ENCODE measurements around the gene EZR. TPM values are rescaled to one million over a fixed set of nuclear protein-coding genes. Genes with fewer than 3 reads are reported as not detected.

EZR gene
- total RNA-seq, 3 donors from 2014 or later = 29.1 to 154 (median 59.3) TPM

- Histone ChIP-seq H3K36me3 (no peaks in the 10 kb centered on the region), H3K27me3 (no peaks in the 10 kb centered on the region), H3K9me3 (no peaks in the 10 kb centered on the region), H3K27ac (no peak overlapping the region), H3K4me1 (no peaks in the 10 kb centered on the region), H3K4me3 (no peak overlapping the region)
- no peak for DNase-seq (ENCODE audit: low spot score in 2 of 2)
- intact Hi-C loops (cut with DNase I; ENCODE audit: low total_unique reads) = no loop called here
- TF ChIP-seq POLR2AphosphoS5 (IDR thresholded peaks at IDR 0.05) (no peak), CTCF (IDR thresholded peaks at IDR 0.05) (no peak), POLR2A (IDR thresholded peaks at IDR 0.05) (no peak)
Measured at GRCh38 chr6:158763434-158764182, 55.6 kb downstream of the EZR start.

GRCh38 chr6:158762787-158763433 is 56.3 kb downstream of the EZR start:
- Histone ChIP-seq H3K36me3 (no peaks in the 10 kb centered on the region), H3K4me3 (no peak overlapping the region), H3K9me3 (no peaks in the 10 kb centered on the region), H3K27me3 (no peaks in the 10 kb centered on the region), H3K4me1 (no peaks in the 10 kb centered on the region), H3K27ac (no peak overlapping the region)
- TF ChIP-seq POLR2A (IDR thresholded peaks at IDR 0.05) (no peak), CTCF (IDR thresholded peaks at IDR 0.05) (no peak), POLR2AphosphoS5 (IDR thresholded peaks at IDR 0.05) (no peak)
- intact Hi-C loops (cut with DNase I; ENCODE audit: low total_unique reads) = no loop called here
- DNase-seq (ENCODE audit: low spot score in 2 of 2) = no peak

DNA sequence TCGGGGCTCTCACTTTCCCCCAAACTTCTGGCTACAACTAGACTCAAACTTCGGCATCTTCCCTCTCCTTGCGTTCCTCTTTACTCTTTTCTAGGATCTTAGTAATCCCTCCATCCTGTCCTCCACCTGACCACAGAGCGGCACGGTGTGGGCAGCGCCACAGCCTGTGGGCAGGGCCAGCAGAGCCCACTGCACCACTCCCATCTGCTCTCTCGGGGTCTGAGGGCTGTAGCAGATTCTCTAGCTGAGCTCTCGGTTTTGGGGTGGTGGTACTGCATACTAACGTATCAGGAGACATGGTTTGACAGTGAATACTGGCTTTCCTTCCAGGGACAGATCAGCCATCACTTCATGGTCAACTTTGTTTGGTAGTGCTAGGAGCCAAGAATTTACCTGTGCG is 57.4 kb downstream of the EZR start:
- Histone ChIP-seq H3K4me1 (no peaks in the 10 kb centered on the region), H3K36me3 (no peaks in the 10 kb centered on the region), H3K27me3 (no peaks in the 10 kb centered on the region), H3K4me3 (no peak overlapping the region), H3K27ac (no peak overlapping the region), H3K9me3 (no peaks in the 10 kb centered on the region)
- TF ChIP-seq POLR2A (IDR thresholded peaks at IDR 0.05) (no peak), POLR2AphosphoS5 (IDR thresholded peaks at IDR 0.05) (no peak), CTCF (IDR thresholded peaks at IDR 0.05) (no peak)
- intact Hi-C loops (cut with DNase I; ENCODE audit: low total_unique reads) = no loop called here
- DNase-seq (ENCODE audit: low spot score in 2 of 2) = no peak

DNA sequence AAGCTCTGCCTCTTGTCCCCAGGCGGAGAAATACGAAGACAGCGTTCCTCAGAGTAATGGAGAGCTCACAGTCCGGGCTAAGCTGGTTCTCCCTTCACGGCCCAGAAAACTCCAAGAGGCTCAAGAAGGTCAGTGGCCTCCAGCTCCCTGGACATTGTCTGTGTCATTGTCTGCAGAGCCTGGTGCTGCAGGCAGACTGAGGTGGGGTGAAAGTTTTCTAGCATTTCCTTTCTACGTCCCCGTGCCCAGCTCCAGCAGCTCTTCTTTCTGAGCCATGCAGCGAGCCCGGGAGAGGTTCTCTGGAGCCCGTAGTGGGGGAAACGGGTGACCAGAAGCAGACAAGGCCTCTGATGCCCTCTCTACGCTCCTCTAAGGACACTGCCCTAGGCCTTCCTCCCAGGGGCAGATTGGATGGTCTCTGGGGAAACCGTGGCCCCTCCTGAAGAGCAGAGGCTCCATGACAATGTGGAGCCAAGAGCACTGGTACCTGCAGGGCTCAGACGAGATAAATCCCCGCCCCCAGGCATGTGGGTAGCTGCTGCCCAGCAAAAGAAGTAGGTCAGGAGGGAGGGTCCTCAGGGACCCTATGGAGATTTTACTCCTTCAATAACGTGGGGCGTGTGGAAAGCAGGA is 58.4 kb downstream of the EZR start:
- H3K27me3 ChIP-seq = no peaks in the 10 kb centered on the region
- intact Hi-C loops (cut with DNase I; ENCODE audit: low total_unique reads) = no loop called here
- no peaks in the 10 kb centered on the region for H3K4me1 ChIP-seq
- H3K4me3 ChIP-seq = no peak overlapping the region
- no peaks in the 10 kb centered on the region for H3K36me3 ChIP-seq
- H3K27ac ChIP-seq = no peak overlapping the region
- H3K9me3 ChIP-seq = no peaks in the 10 kb centered on the region
- TF ChIP-seq CTCF (IDR thresholded peaks at IDR 0.05) (no peak), POLR2AphosphoS5 (IDR thresholded peaks at IDR 0.05) (no peak), POLR2A (IDR thresholded peaks at IDR 0.05) (no peak)
- no peak for DNase-seq (ENCODE audit: low spot score in 2 of 2)

Measured in breast epithelium (tissue), 4 donors.